Progenitor cell of endocrine pancreas (in vitro differentiated cells): Measurements from ENCODE around the gene SCUBE3. TPM values are rescaled to one million over a fixed set of nuclear protein-coding genes. Genes with fewer than 3 reads are reported as not detected.

Source experiments
- DNase-seq: peaks from one replicate; pipeline ENCODE4 v3.0.0; 2021; ENCODE audit warnings: low spot score; ENCODE audit not compliant: unreplicated experiment
- H3K27ac Mint-ChIP-seq: 2 replicates; pipeline ENCODE4 v1.8.0; 2021; ENCODE audit warnings: mild to moderate bottlenecking, moderate library complexity, mixed read lengths
- H3K27me3 Mint-ChIP-seq: 2 replicates; pipeline ENCODE4 v1.8.0; 2021; ENCODE audit warnings: mixed read lengths
- H3K36me3 Mint-ChIP-seq: 2 replicates; pipeline ENCODE4 v1.8.0; 2022; ENCODE audit warnings: mixed read lengths; ENCODE audit not compliant: insufficient read depth
- H3K4me1 Mint-ChIP-seq: 2 replicates; pipeline ENCODE4 v1.8.0; 2021; ENCODE audit warnings: low read depth, mixed read lengths
- H3K4me3 Mint-ChIP-seq: 2 replicates; pipeline ENCODE4 v1.8.0; 2021; ENCODE audit warnings: low read depth, mild to moderate bottlenecking, moderate library complexity, mixed read lengths
- H3K9me3 Mint-ChIP-seq: 2 replicates; pipeline ENCODE4 v1.8.0; 2021; ENCODE audit warnings: low read depth, mixed read lengths
- total RNA-seq: library from RNA; stranded (reverse); gene quantifications from 2 replicates; pipeline ENCODE4 v1.2.1, GENCODE V29; 2021
- TF ChIP-seq, protein P1 (sequence below): fragments of 200-600 bp; sonication (generic); IDR thresholded peaks from one replicate; pipeline ENCODE4 v1.5.0; 2021; ENCODE audit warnings: antibody characterized with exemption, mild to moderate bottlenecking; ENCODE audit not compliant: unreplicated experiment

Gene SCUBE3
- total RNA-seq, 1 donor from 2014 or later = 31.1 TPM

- peaks cover 4% of the 10 kb centered on the region for H3K27me3 Mint-ChIP-seq
- H3K9me3 Mint-ChIP-seq = no peaks in the 10 kb centered on the region
- TF ChIP-seq, protein P1, sequence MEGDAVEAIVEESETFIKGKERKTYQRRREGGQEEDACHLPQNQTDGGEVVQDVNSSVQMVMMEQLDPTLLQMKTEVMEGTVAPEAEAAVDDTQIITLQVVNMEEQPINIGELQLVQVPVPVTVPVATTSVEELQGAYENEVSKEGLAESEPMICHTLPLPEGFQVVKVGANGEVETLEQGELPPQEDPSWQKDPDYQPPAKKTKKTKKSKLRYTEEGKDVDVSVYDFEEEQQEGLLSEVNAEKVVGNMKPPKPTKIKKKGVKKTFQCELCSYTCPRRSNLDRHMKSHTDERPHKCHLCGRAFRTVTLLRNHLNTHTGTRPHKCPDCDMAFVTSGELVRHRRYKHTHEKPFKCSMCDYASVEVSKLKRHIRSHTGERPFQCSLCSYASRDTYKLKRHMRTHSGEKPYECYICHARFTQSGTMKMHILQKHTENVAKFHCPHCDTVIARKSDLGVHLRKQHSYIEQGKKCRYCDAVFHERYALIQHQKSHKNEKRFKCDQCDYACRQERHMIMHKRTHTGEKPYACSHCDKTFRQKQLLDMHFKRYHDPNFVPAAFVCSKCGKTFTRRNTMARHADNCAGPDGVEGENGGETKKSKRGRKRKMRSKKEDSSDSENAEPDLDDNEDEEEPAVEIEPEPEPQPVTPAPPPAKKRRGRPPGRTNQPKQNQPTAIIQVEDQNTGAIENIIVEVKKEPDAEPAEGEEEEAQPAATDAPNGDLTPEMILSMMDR = peak; percentile 74
- H3K36me3 Mint-ChIP-seq = peaks cover 9% of the 10 kb centered on the region
- H3K27ac Mint-ChIP-seq = no peak within 1 kb of the TSS
- H3K4me3 Mint-ChIP-seq = no peak within 1 kb of the TSS
- peaks cover 4% of the 10 kb centered on the region for H3K4me1 Mint-ChIP-seq
- peak; percentile 64 for DNase-seq
Measured at GRCh38 chr6:35297601-35298481, 84.1 kb downstream of the SCUBE3 start, which contains the start of gene DEF6. Gene DEF6, plus strand, starts transcription at chr6:35297818. Its CDS starts 39 bp downstream, at chr6:35297857.

GRCh38 chr6:35298625-35299140, 84.9 kb downstream of the SCUBE3 start:
- H3K27ac Mint-ChIP-seq = no peak overlapping the region
- H3K9me3 Mint-ChIP-seq = no peaks in the 10 kb centered on the region
- peaks cover 7% of the 10 kb centered on the region for H3K36me3 Mint-ChIP-seq
- H3K4me3 Mint-ChIP-seq = no peak overlapping the region
- DNase-seq = no peak
- TF ChIP-seq, protein P1 = no peak
- H3K4me1 Mint-ChIP-seq = peaks cover 6% of the 10 kb centered on the region
- H3K27me3 Mint-ChIP-seq = peaks cover 4% of the 10 kb centered on the region

GRCh38 chr6:35299674-35300073, 85.9 kb downstream of the SCUBE3 start:
- H3K4me3 Mint-ChIP-seq = no peak overlapping the region
- TF ChIP-seq, protein P1 = no peak
- peaks cover 3% of the 10 kb centered on the region for H3K36me3 Mint-ChIP-seq

DNA sequence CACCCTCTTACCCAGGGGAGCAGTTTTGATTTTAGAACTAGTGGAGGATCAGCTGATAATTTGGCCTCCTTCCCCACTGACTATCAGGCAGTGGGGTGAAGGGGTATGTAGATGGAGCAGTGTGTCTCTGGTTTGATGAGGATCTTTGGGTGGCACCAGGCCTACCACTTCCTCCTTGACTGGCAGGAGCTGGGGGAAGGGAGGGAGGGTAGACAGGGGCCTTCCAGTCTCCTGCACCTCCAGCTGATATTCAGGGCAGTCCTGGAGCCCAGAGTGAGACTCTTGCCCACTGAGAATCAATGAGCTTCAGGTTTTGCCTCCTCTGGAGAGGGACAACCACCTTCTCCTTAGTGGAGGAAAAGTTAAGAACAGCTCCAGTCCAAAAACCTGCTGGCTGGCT, 87.1 kb downstream of the SCUBE3 start:
- TF ChIP-seq, protein P1 = no peak
- Mint-ChIP-seq H3K4me1 (peaks cover 6% of the 10 kb centered on the region), H3K4me3 (no peak overlapping the region), H3K27ac (no peak overlapping the region), H3K36me3 (peaks cover 2% of the 10 kb centered on the region), H3K27me3 (peaks cover 4% of the 10 kb centered on the region), H3K9me3 (no peaks in the 10 kb centered on the region)
- no peak for DNase-seq

More at GRCh38 chr6:35299674-35300073, 85.9 kb downstream of the SCUBE3 start:
- no peak overlapping the region for H3K27ac Mint-ChIP-seq
- no peaks in the 10 kb centered on the region for H3K9me3 Mint-ChIP-seq
- H3K27me3 Mint-ChIP-seq = peaks cover 4% of the 10 kb centered on the region
- no peak for DNase-seq
- H3K4me1 Mint-ChIP-seq = peaks cover 6% of the 10 kb centered on the region

Other genes with a start within 250 kb of the SCUBE3 start
- not detected in 2 replicates for gene TCP11, start 72.6 kb upstream of the SCUBE3 start, total RNA-seq
- gene ZNF76, start 45.8 kb downstream of the SCUBE3 start, total RNA-seq = 61.2 and 61.7 TPM in 2 replicates
- 5.7 and 5.9 TPM in 2 replicates for gene DEF6, start 83.9 kb downstream of the SCUBE3 start, total RNA-seq
- gene PPARD, start 128.6 kb downstream of the SCUBE3 start, total RNA-seq = 13.9 and 14.0 TPM in 2 replicates
- 9.3 and 10.6 TPM in 2 replicates for gene FANCE, start 238.4 kb downstream of the SCUBE3 start, total RNA-seq